Keratinocyte (primary cell): ENCODE results near the gene EIF4G1.

ENCODE experiments used
- CTCF ChIP-seq, 3 experiments: IDR thresholded peaks in 1 of 3; conservative IDR thresholded peaks in 1 of 3; optimal IDR thresholded peaks in 1 of 3; 2 replicates in 2 of 3; 3 replicates in 1 of 3; pipeline versions ENCODE3 to v1.5.1; 2011; ENCODE audit warnings: low read length in 3 of 3, mild to moderate bottlenecking in 3 of 3, moderate library complexity in 2 of 3, control low read depth in 1 of 3, inconsistent platforms in 1 of 3; ENCODE audit not compliant: insufficient read depth in 2 of 3; ENCODE audit errors: extremely low read depth in 1 of 3
- EZH2 ChIP-seq: IDR thresholded peaks from one replicate; pipeline ENCODE4 v1.6.1; 2012; ENCODE audit warnings: inconsistent platforms, mild to moderate bottlenecking, low read length, moderate library complexity

DNA sequence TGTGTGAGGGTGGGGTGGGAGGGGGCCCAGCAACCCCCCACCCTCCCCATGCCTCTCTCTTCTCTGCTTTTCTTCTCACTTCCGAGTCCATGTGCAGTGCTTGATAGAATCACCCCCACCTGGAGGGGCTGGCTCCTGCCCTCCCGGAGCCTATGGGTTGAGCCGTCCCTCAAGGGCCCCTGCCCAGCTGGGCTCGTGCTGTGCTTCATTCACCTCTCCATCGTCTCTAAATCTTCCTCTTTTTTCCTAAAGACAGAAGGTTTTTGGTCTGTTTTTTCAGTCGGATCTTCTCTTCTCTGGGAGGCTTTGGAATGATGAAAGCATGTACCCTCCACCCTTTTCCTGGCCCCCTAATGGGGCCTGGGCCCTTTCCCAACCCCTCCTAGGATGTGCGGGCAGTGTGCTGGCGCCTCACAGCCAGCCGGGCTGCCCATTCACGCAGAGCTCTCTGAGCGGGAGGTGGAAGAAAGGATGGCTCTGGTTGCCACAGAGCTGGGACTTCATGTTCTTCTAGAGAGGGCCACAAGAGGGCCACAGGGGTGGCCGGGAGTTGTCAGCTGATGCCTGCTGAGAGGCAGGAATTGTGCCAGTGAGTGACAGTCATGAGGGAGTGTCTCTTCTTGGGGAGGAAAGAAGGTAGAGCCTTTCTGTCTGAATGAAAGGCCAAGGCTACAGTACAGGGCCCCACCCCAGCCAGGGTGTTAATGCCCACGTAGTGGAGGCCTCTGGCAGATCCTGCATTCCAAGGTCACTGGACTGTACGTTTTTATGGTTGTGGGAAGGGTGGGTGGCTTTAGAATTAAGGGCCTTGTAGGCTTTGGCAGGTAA lies 31.1 kb downstream of the EIF4G1 start:
- no peak for TF ChIP-seq EZH2
- peak in 2 of 3 experiments; percentile 59 to 64 for TF ChIP-seq CTCF (optimal IDR thresholded peaks at IDR 0.05 in 1 of 3, IDR thresholded peaks at IDR 0.05 in 1 of 3, conservative IDR thresholded peaks at IDR 0.05 in 1 of 3; ENCODE audit: extremely low read depth in 1 of 3, insufficient read depth in 2 of 3, low read length in 3 of 3)
